HCT116 (cell line): ENCODE data around the gene TECTA. TPM values are rescaled to one million over a fixed set of nuclear protein-coding genes. Genes with fewer than 3 reads are reported as not detected.

Source experiments
- ATAC-seq: fragments of 200-7000 bp; cut with Tn5 transposase; 2 replicates; pipeline ENCODE4 v1.9.1; 2020; ENCODE audit warnings: mild to moderate bottlenecking, moderate library complexity
- BruUV-seq: library from RNA; stranded (reverse); fragments of 400-500 nt; replicated peaks from 2 replicates; lab custom pipeline; 2021; lab: Mats Ljungman, UMichigan
- CTCF ChIA-PET: fragments of 300-600 bp; sonication (Branson Sonifier 250); formaldehyde crosslinking; loops from one replicate; lab custom pipeline; 2021; ENCODE audit warnings: antibody characterized with exemption; lab: Charles Lee
- POLR2A ChIA-PET: fragments of 300-600, 350-600 bp; sonication (Branson Sonifier 250); formaldehyde crosslinking; loops from one replicate; lab custom pipeline; 2021; ENCODE audit warnings: antibody characterized with exemption; lab: Charles Lee
- RAD21 ChIA-PET, 2 experiments: fragments of 300-600 bp; sonication (Branson Sonifier 250); formaldehyde crosslinking; loops; one replicate each; lab custom pipeline; 2023; ENCODE audit warnings: low total read pairs in 2 of 2; ENCODE audit not compliant: uncharacterized antibody in 2 of 2, unreplicated experiment in 2 of 2, low non-redundant PET in 1 of 2; lab: Charles Lee
- DNase-seq: peaks from one replicate; pipeline ENCODE4 v3.0.0-alpha.2; 2010; ENCODE audit warnings: low read depth, low spot score
- H2AFZ ChIP-seq: fragments of 200-600 bp; shearing (Covaris generic), sonication (generic); 2 replicates; pipeline ENCODE4 v1.6.1; 2017; ENCODE audit warnings: low read depth, mixed run types, mixed read lengths, antibody characterized with exemption, low read length; ENCODE audit not compliant: poor library complexity, severe bottlenecking
- H3K27ac ChIP-seq: 2 replicates; pipeline ENCODE4 v1.5.1; 2012; ENCODE audit warnings: low read depth, low read length
- H3K27me3 ChIP-seq: fragments of 200-600 bp; sonication (generic); 2 replicates; pipeline ENCODE4 v1.6.1; 2016; ENCODE audit warnings: mixed run types, low read length, mixed read lengths; ENCODE audit not compliant: insufficient read depth
- H3K36me3 ChIP-seq, 2 experiments: fragments of 200-500 bp in 1 of 2; fragments of 200-600 bp in 1 of 2; sonication (Bioruptor generic) in 1 of 2; sonication (generic) in 1 of 2; 2 replicates each; pipeline versions ENCODE4 v1.5.1 to v1.6.1; 2014 to 2016; ENCODE audit warnings: low read length in 2 of 2, inconsistent platforms in 1 of 2, mixed read lengths in 1 of 2, mixed run types in 1 of 2; ENCODE audit not compliant: insufficient read depth in 2 of 2, control insufficient read depth in 1 of 2
- H3K4me1 ChIP-seq, 2 experiments: fragments of 200-600 bp in 1 of 2; sonication (generic) in 1 of 2; 2 replicates each; pipeline versions ENCODE4 v1.5.1 to v1.6.1; 2012 to 2017; ENCODE audit warnings: low read length in 2 of 2, inconsistent platforms in 1 of 2, mild to moderate bottlenecking in 1 of 2, mixed read lengths in 1 of 2, mixed run types in 1 of 2, moderate library complexity in 1 of 2; ENCODE audit not compliant: insufficient read depth in 2 of 2, control insufficient read depth in 1 of 2
- H3K4me2 ChIP-seq: fragments of 200-600 bp; sonication (generic); 2 replicates; pipeline ENCODE4 v1.6.1; 2017; ENCODE audit warnings: mixed run types, low read length, mixed read lengths
- H3K4me3 ChIP-seq, 2 experiments: fragments of 200-600 bp in 1 of 2; sonication (generic) in 1 of 2; replicated peaks in 1 of 2; 2 replicates each; pipeline ENCODE4 v1.5.1; 2011 to 2016; ENCODE audit warnings: low read length in 2 of 2, control low read depth in 1 of 2, low read depth in 1 of 2, mild to moderate bottlenecking in 1 of 2, mixed read lengths in 1 of 2, mixed run types in 1 of 2
- H3K79me2 ChIP-seq: fragments of 200-600 bp; sonication (generic); 2 replicates; pipeline ENCODE4 v1.6.1; 2017; ENCODE audit warnings: mild to moderate bottlenecking, mixed run types, low read length, moderate library complexity, mixed read lengths; ENCODE audit not compliant: insufficient read depth
- H3K9ac ChIP-seq: fragments of 200-600 bp; sonication (generic); 2 replicates; pipeline ENCODE4 v1.6.1; 2016; ENCODE audit warnings: low read length, mixed read lengths
- H3K9me2 ChIP-seq: fragments of 200-600 bp; sonication (generic), shearing (Covaris generic); 2 replicates; pipeline ENCODE4 v1.6.1; 2017; ENCODE audit warnings: mixed run types, mild to moderate bottlenecking, moderate library complexity; ENCODE audit not compliant: insufficient read depth
- H3K9me3 ChIP-seq, 2 experiments: fragments of 200-500 bp in 1 of 2; fragments of 200-600 bp in 1 of 2; sonication (Bioruptor generic) in 1 of 2; sonication (generic) in 1 of 2; 2 replicates each; pipeline ENCODE4 v1.6.1; 2014 to 2017; ENCODE audit warnings: low read length in 2 of 2, mixed read lengths in 2 of 2, inconsistent platforms in 1 of 2, low read depth in 1 of 2, mild to moderate bottlenecking in 1 of 2, mixed run types in 1 of 2, moderate library complexity in 1 of 2; ENCODE audit not compliant: control insufficient read depth in 1 of 2, insufficient read depth in 1 of 2
- H4K20me1 ChIP-seq: fragments of 200-600 bp; sonication (generic), shearing (Covaris generic); 2 replicates; pipeline ENCODE4 v1.6.1; 2017; ENCODE audit warnings: mixed run types, mild to moderate bottlenecking, moderate library complexity; ENCODE audit not compliant: insufficient read depth
- ATF3 ChIP-seq: IDR thresholded peaks from 2 replicates; pipeline ENCODE4 v1.6.1; 2012
- EZH2 ChIP-seq: fragments of 200-600 bp; sonication (generic); IDR thresholded peaks from 2 replicates; pipeline ENCODE4 v1.6.1; 2017; ENCODE audit warnings: antibody characterized with exemption, mixed run types
- EZH2phosphoT487 ChIP-seq: fragments of 200-600 bp; IDR thresholded peaks from 2 replicates; pipeline ENCODE4 v1.6.1; 2018; ENCODE audit warnings: antibody characterized with exemption, borderline replicate concordance
- SIN3A ChIP-seq: IDR thresholded peaks from 2 replicates; pipeline ENCODE4 v1.6.1; 2012; ENCODE audit warnings: low read depth
- SRF ChIP-seq: IDR thresholded peaks from 2 replicates; pipeline ENCODE4 v1.6.1; 2012; ENCODE audit warnings: low read depth
- ZFX ChIP-seq: fragments of 450-650 bp; IDR thresholded peaks from 2 replicates; pipeline ENCODE4 v1.6.1; 2017
- ZNF274 ChIP-seq: fragments of 200-500 bp; sonication (Bioruptor generic); IDR thresholded peaks from 2 replicates; pipeline ENCODE4 v1.6.1; 2014; ENCODE audit warnings: mild to moderate bottlenecking, low read depth, low read length, inconsistent platforms
- intact Hi-C: fragments of 100-400 bp; cut with micrococcal nuclease; formaldehyde crosslinking; loops from 2 replicates; pipeline ENCODE4 v1.10.0; 2022
- total RNA-seq: library from RNA; stranded (reverse); gene quantifications from one replicate; pipeline ENCODE4 v1.2.1, GENCODE V29; 2021; ENCODE audit not compliant: unreplicated experiment

The TECTA gene
- total RNA-seq, 1 experiment from 2014 or later, result 0.81 TPM

DNA sequence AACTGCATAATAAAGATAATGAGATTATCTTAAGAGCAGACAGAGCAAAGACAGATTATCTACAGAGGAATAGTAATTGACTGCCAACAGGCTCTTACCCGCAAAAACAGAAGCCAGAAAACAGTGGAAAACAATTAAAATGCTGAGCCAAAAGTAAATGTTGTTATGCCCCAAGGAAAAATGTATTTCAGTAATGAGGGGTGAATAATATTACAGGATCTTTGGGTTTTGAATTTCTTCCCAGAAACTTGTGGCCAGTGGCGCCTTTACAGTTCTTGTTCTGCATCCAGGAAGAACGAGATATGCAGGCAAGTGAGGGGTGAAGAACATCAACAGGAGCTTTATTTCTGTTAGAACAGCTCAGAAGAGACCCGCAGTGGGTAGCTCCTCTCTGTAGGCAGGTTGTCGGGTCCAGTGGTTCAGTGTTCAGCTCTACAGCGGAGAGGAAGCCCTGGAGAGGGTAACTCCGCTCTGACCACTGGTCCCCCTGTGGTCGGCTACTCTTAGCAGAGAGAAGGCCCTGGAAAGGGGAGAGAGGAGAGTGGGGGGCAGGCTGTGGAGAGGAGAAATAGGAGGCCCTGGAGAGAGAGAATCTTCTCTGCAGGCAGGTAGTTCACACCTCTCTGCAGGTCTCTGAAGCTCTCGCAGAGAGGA is 139.7 kb downstream of the TECTA start:
- no peaks in the 10 kb centered on the region for H3K9me2 ChIP-seq
- CTCF ChIA-PET, result no interaction called here

More for the DNA sequence above, 139.7 kb downstream of the TECTA start:
- ATAC-seq (no peak), DNase-seq (no peak)
- Histone ChIP-seq H3K27ac (no peak overlapping the region), H3K4me1 (no peaks in the 10 kb centered on the region), H3K4me3 (no peak overlapping the region), H3K36me3 (no peaks in the 10 kb centered on the region), H3K27me3 (no peaks in the 10 kb centered on the region), H3K9me3 (no peaks in the 10 kb centered on the region), H2AFZ (no peak overlapping the region), H4K20me1 (no peaks in the 10 kb centered on the region), H3K4me2 (no peak overlapping the region), H3K9ac (no peak overlapping the region), H3K79me2 (no peaks in the 10 kb centered on the region)
- ChIA-PET RAD21 (no interaction called here), POLR2A (no interaction called here)
- intact Hi-C loops, result no loop called here
- TF ChIP-seq SRF (no peak), SIN3A (no peak), EZH2phosphoT487 (no peak), ATF3 (no peak), ZNF274 (no peak), EZH2 (no peak), ZFX (no peak)
- no TSS peak for BruUV-seq

Other genes with a start within 250 kb of the TECTA start
- 17.7 TPM for gene TBCEL, start 77.1 kb upstream of the TECTA start, total RNA-seq
- 24.1 TPM for gene SC5D, start 191.5 kb downstream of the TECTA start, total RNA-seq